Measurements from ENCODE around the gene WFS1.

GRCh38 chr4:6226506-6226905 is 43.1 kb upstream of the WFS1 start:
- TF ChIP-seq CTCF (IDR thresholded peaks at IDR 0.05) (no peak), POLR2A (IDR thresholded peaks at IDR 0.05) (no peak)

Data from thyroid gland (tissue), 4 donors.